Measurements from ENCODE around the gene PHF13.
A peak's percentile ranks its signal among the peaks of the same experiment; 100 is the strongest.

Gene PHF13

GRCh38 chr1:6619045-6619444 is 5.5 kb downstream of the PHF13 start:
- Histone ChIP-seq H3K36me3 (ENCODE audit: insufficient read depth, low read length) (peaks cover 68% of the 10 kb centered on the region), H3K27ac (no peak overlapping the region), H3K4me3 (no peak overlapping the region), H3K9me3 (ENCODE audit: low read depth, low read length) (no peaks in the 10 kb centered on the region), H3K9ac (ENCODE audit: insufficient read length) (no peak overlapping the region)
- no peak for DNase-seq (ENCODE audit: low read depth, low spot score)
- TF ChIP-seq POLR2AphosphoS5 (IDR thresholded peaks at IDR 0.05; ENCODE audit: borderline replicate concordance, low read depth, low read length): no peak
- no peak for TF ChIP-seq FOXP2 (optimal IDR thresholded peaks at IDR 0.05; ENCODE audit: control extremely low read depth, extremely low read length, insufficient read depth)
- no peak for TF ChIP-seq EZH2 (IDR thresholded peaks at IDR 0.05)

DNA sequence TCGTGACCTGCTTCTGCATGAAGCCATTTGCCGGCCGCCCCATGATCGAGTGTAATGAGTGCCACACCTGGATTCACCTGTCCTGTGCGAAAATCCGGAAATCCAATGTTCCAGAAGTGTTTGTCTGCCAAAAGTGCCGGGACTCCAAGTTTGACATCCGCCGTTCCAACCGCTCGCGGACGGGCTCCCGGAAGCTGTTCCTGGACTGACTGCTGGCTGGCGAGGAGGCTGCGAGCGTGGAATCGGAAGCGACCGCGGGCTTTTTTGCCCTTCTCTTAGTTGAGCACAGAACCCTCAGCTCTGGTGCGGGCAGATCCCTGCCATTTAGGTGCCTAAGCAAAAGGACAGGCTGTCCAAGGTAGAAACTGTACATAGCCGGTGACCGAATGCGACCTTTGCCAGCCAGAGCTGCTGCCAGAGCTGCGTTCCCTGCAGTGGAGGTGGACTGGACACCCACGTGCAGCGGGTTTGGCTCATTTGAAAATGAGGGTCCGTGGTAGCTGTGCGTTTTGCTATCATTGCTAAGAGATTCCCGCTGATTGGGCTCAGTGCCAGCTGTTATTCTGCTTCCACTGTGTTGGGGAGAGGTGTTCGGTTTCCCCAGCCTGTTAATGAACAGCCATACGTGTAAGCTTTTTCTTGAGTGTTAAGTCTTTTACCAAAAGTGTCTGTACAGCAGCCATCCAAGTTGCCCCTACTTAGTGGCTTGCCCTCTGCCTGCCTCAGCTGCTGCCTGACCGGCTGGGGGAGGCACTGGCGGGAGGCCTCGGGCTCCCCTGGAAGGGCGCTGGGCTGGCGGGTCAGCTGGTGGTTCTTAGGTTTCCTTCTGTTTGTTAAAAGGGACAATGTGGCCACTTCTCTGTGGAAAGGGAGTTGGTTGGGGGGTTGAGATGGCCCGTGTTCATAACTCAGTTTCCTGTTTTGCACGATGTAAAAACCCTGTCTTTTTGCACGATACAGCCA is 8.2 kb downstream of the PHF13 start:
- no peak for DNase-seq (ENCODE audit: low read depth, low spot score)
- Histone ChIP-seq H3K27ac (peak overlapping the region; percentile 23), H3K9ac (ENCODE audit: insufficient read length) (peak overlapping the region; percentile 26), H3K36me3 (ENCODE audit: insufficient read depth, low read length) (peaks cover 65% of the 10 kb centered on the region), H3K9me3 (ENCODE audit: low read depth, low read length) (no peaks in the 10 kb centered on the region), H3K4me3 (no peak overlapping the region)
- no peak for TF ChIP-seq FOXP2 (optimal IDR thresholded peaks at IDR 0.05; ENCODE audit: control extremely low read depth, extremely low read length, insufficient read depth)
- TF ChIP-seq EZH2 (IDR thresholded peaks at IDR 0.05): no peak
- TF ChIP-seq POLR2AphosphoS5 (IDR thresholded peaks at IDR 0.05; ENCODE audit: borderline replicate concordance, low read depth, low read length): no peak

DNA sequence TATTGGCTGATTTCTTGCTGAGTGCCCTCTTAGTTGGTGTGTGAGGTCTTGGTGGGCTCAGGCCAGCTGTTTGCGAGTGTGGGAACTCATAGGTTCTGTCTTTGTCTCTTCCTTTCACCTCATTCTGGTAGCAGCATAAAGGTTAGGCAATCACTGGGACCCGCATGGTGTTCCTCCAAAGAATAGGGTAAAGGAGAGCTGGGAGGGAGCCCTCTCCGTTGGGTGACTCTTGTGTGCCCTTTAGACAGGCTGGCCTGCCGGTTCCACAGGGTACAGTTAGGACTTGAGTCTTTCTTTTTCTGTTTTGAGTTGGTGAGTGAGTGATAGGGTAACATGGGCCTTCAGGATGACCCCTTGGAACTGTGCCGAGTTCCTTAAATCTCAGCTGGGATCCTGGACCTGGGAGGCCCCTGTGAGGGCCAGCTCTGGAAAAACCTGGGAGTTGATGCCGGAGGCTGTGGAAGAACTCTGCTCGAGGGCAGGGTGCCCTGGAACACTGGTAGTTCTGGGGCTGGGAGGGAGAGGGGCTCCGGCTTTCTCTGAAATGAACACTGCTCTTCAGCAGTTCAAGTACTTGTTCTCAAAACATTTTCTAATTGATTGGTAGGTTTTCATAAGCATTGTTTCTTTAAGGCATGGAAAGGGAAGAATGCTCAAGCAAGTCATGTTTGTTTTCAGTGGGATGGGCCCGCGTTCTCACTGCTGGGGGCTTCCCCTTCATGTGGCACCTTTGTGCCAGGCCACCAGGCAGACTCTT is 9.0 kb downstream of the PHF13 start:
- peaks cover 63% of the 10 kb centered on the region for H3K36me3 ChIP-seq (ENCODE audit: insufficient read depth, low read length)
- TF ChIP-seq FOXP2 (optimal IDR thresholded peaks at IDR 0.05; ENCODE audit: control extremely low read depth, extremely low read length, insufficient read depth): no peak
- no peak for TF ChIP-seq POLR2AphosphoS5 (IDR thresholded peaks at IDR 0.05; ENCODE audit: borderline replicate concordance, low read depth, low read length)
- no peak for TF ChIP-seq EZH2 (IDR thresholded peaks at IDR 0.05)
- H3K27ac ChIP-seq: peak overlapping the region; percentile 23
- no peaks in the 10 kb centered on the region for H3K9me3 ChIP-seq (ENCODE audit: low read depth, low read length)
- H3K9ac ChIP-seq (ENCODE audit: insufficient read length): peak overlapping the region; percentile 26
- no peak for DNase-seq (ENCODE audit: low read depth, low spot score)
- H3K4me3 ChIP-seq: no peak overlapping the region

GRCh38 chr1:6623269-6623965 is 9.9 kb downstream of the PHF13 start:
- no peak overlapping the region for H3K4me3 ChIP-seq
- TF ChIP-seq FOXP2 (optimal IDR thresholded peaks at IDR 0.05; ENCODE audit: control extremely low read depth, extremely low read length, insufficient read depth): no peak
- H3K9me3 ChIP-seq (ENCODE audit: low read depth, low read length): no peaks in the 10 kb centered on the region
- peaks cover 63% of the 10 kb centered on the region for H3K36me3 ChIP-seq (ENCODE audit: insufficient read depth, low read length)
- H3K27ac ChIP-seq: peak overlapping the region; percentile 26
- DNase-seq (ENCODE audit: low read depth, low spot score): no peak
- H3K9ac ChIP-seq (ENCODE audit: insufficient read length): no peak overlapping the region

DNA sequence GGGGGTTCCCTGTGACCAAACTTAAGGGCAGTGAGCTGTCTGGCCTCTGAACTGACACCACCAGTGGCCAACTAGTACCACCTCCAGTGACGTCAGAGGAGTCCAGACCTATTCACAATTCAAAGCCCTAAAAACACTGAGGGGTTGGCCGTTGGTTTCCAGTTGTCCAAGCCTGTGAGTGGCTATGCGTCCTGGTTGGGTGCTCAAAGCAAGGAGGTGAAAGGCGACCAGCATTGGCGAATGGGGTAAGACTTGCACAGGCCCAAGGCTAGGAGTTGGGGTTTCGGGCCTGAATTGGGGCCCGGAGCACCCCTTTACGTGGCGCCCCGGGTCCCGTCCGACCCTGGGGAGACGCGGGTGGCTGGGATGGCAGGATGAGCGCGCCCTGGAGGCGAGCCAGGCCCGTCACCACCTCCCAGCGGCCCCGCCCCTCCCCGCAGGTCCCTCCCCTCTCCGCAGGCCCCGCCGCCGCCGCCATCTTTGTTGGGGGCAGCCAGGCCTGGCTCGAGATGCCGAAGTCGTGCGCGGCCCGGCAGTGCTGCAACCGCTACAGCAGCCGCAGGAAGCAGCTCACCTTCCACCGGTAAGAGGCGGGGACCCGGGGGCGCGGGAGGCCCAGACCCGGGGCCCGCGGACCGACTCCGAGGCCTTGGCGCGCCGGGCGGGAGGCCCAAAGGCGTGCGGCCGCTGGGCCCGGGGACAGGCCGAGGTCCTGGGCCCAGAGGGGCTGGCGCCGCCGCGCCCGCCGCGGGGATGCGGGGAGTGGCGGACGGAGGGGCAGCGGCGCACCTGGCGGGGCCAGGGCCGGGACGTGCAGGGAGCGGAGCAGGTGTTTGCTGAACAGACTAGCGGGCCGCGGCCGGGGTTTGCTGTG is 11.4 kb downstream of the PHF13 start, which contains the start of gene THAP3:
THAP3 (plus strand) TSS at position 159 of the 874 bp plus-strand sequence; CDS start at position 510, 351 bp downstream.
- no peak for TF ChIP-seq EZH2 (IDR thresholded peaks at IDR 0.05)
- peak; percentile 76 for TF ChIP-seq POLR2AphosphoS5 (IDR thresholded peaks at IDR 0.05; ENCODE audit: borderline replicate concordance, low read depth, low read length)
- no peak for DNase-seq (ENCODE audit: low read depth, low spot score)
- H3K27ac ChIP-seq: peak within 1 kb of the TSS; percentile 26
- H3K9me3 ChIP-seq (ENCODE audit: low read depth, low read length): no peaks in the 10 kb centered on the region
- peaks cover 64% of the 10 kb centered on the region for H3K36me3 ChIP-seq (ENCODE audit: insufficient read depth, low read length)
- peak within 1 kb of the TSS; percentile 82 for H3K4me3 ChIP-seq
- peak within 1 kb of the TSS; percentile 86 for H3K9ac ChIP-seq (ENCODE audit: insufficient read length)

DNA sequence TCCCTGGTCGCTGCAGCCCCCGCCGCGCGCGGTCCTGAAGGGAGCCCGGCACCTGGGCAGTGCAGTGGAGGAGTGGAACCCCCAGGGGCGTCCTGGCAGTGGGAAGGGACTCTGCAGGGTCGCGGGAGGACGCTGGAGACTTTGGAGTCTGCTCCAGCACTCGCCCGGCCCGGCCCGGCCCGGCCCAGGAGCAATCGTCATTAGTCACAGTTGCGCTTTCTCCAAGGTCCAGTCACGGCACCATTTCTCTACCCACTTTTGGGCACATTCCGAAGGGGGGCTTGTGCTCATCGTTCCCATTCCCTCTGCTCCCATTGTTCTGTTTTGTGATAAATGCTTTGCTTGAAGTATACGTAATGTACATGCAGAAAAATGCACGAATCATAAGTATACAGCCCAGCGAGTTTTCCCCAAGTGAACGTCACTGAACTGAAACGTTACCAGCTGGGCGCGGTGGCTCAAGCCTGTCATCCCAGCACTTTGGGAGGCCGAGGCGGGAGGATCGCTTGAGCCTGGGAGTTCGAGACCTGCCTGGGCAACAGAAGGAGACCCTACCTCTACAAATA is 12.1 kb downstream of the PHF13 start:
- Histone ChIP-seq H3K9ac (ENCODE audit: insufficient read length) (peak overlapping the region; percentile 86), H3K9me3 (ENCODE audit: low read depth, low read length) (no peaks in the 10 kb centered on the region), H3K4me3 (peak overlapping the region; percentile 82), H3K27ac (no peak overlapping the region), H3K36me3 (ENCODE audit: insufficient read depth, low read length) (peaks cover 59% of the 10 kb centered on the region)
- TF ChIP-seq POLR2AphosphoS5 (IDR thresholded peaks at IDR 0.05; ENCODE audit: borderline replicate concordance, low read depth, low read length) (no peak), EZH2 (IDR thresholded peaks at IDR 0.05) (no peak), FOXP2 (optimal IDR thresholded peaks at IDR 0.05; ENCODE audit: control extremely low read depth, extremely low read length, insufficient read depth) (no peak)
- DNase-seq (ENCODE audit: low read depth, low spot score): no peak

DNA sequence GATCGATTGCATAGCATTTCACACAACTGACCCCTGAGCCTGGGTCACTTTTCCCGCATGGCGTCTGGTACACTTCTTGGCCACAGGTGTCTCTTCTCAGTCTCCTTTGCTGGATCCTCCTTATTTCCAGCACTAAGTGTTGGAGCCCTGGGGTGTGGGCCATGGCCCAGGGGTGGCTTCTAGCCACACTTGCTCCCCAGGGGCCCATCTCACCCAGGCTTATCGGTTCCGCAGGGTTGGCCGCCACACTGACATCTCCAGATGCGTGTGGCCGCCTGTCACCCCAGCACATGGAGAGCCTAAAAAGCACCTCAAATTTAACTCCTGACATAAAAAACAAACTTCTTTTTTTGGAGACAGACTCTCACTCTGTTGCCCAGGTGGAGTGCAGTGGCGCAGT is 13.5 kb downstream of the PHF13 start:
- no peaks in the 10 kb centered on the region for H3K9me3 ChIP-seq (ENCODE audit: low read depth, low read length)
- no peak overlapping the region for H3K4me3 ChIP-seq
- no peak overlapping the region for H3K9ac ChIP-seq (ENCODE audit: insufficient read length)
- DNase-seq (ENCODE audit: low read depth, low spot score): no peak
- H3K36me3 ChIP-seq (ENCODE audit: insufficient read depth, low read length): peaks cover 47% of the 10 kb centered on the region
- H3K27ac ChIP-seq: no peak overlapping the region
- TF ChIP-seq EZH2 (IDR thresholded peaks at IDR 0.05): no peak
- TF ChIP-seq POLR2AphosphoS5 (IDR thresholded peaks at IDR 0.05; ENCODE audit: borderline replicate concordance, low read depth, low read length): no peak
- TF ChIP-seq FOXP2 (optimal IDR thresholded peaks at IDR 0.05; ENCODE audit: control extremely low read depth, extremely low read length, insufficient read depth): no peak
